22Rv1 (cell line): Measurements from ENCODE around the gene CYP27A1.

Source experiments
- ZFX ChIP-seq: fragments of 450-650 bp; IDR thresholded peaks from 2 replicates; pipeline ENCODE4 v1.6.1; 2017; ENCODE audit warnings: antibody characterized with exemption, borderline replicate concordance
- TF ChIP-seq, protein P1 (sequence below): fragments of 450-650 bp; IDR thresholded peaks from 2 replicates; pipeline ENCODE4 v1.5.1; 2017; ENCODE audit warnings: mild to moderate bottlenecking

DNA sequence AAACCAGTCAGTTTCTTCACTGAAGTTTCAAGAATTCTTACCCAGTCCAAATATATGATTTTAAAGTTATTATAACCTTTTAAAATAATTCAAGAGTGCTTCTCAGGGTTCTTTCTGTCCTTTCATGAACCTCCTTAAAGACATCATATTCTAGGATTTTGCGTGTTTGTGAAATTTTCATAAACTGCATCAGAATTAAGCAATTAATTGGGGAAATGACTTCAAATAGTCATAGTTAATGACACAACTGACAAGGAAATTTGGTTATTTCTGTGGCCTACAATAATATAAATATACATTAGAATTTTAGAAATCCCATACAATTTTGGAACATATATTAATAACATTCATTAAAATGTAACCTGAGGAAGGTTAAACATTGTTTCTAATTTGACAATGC lies 10.5 kb downstream of the CYP27A1 start:
- TF ChIP-seq, protein P1, sequence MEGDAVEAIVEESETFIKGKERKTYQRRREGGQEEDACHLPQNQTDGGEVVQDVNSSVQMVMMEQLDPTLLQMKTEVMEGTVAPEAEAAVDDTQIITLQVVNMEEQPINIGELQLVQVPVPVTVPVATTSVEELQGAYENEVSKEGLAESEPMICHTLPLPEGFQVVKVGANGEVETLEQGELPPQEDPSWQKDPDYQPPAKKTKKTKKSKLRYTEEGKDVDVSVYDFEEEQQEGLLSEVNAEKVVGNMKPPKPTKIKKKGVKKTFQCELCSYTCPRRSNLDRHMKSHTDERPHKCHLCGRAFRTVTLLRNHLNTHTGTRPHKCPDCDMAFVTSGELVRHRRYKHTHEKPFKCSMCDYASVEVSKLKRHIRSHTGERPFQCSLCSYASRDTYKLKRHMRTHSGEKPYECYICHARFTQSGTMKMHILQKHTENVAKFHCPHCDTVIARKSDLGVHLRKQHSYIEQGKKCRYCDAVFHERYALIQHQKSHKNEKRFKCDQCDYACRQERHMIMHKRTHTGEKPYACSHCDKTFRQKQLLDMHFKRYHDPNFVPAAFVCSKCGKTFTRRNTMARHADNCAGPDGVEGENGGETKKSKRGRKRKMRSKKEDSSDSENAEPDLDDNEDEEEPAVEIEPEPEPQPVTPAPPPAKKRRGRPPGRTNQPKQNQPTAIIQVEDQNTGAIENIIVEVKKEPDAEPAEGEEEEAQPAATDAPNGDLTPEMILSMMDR, result no peak
- TF ChIP-seq ZFX, result no peak
